Measurements from ENCODE around the gene CALN1.

Gene CALN1

GRCh38 chr7:72326811-72327210, 85.3 kb downstream of the CALN1 start:
- no peak for TF ChIP-seq CTCF (IDR thresholded peaks at IDR 0.05; ENCODE audit: insufficient read depth, low read depth, low read length, missing control alignments)
- DNase-seq (ENCODE audit: low read depth) = no peak
- H3K4me3 ChIP-seq (ENCODE audit: low read length) = no peak overlapping the region

- H3K4me3 ChIP-seq (ENCODE audit: low read length) = no peak overlapping the region
- peak; percentile 40 for DNase-seq (ENCODE audit: low read depth)
- TF ChIP-seq CTCF (IDR thresholded peaks at IDR 0.05; ENCODE audit: insufficient read depth, low read depth, low read length, missing control alignments) = no peak
These were observed 85.8 kb downstream of the CALN1 start for GRCh38 chr7:72326365-72326764.

GRCh38 chr7:72325561-72325960, 86.6 kb downstream of the CALN1 start:
- DNase-seq (ENCODE audit: low read depth) = no peak
- no peak for TF ChIP-seq CTCF (IDR thresholded peaks at IDR 0.05; ENCODE audit: insufficient read depth, low read depth, low read length, missing control alignments)
- no peak overlapping the region for H3K4me3 ChIP-seq (ENCODE audit: low read length)

GRCh38 chr7:72321637-72322036, 90.5 kb downstream of the CALN1 start:
- H3K4me3 ChIP-seq (ENCODE audit: low read length) = no peak overlapping the region
- no peak for DNase-seq (ENCODE audit: low read depth)
- TF ChIP-seq CTCF (IDR thresholded peaks at IDR 0.05; ENCODE audit: insufficient read depth, low read depth, low read length, missing control alignments) = no peak

- H3K4me3 ChIP-seq (ENCODE audit: low read length) = no peak overlapping the region
- no peak for TF ChIP-seq CTCF (IDR thresholded peaks at IDR 0.05; ENCODE audit: insufficient read depth, low read depth, low read length, missing control alignments)
These were observed 91.1 kb downstream of the CALN1 start for GRCh38 chr7:72321081-72321480.

GRCh38 chr7:72317341-72317740, 94.8 kb downstream of the CALN1 start:
- H3K4me3 ChIP-seq (ENCODE audit: low read length) = no peak overlapping the region
- TF ChIP-seq CTCF (IDR thresholded peaks at IDR 0.05; ENCODE audit: insufficient read depth, low read depth, low read length, missing control alignments) = no peak
- DNase-seq (ENCODE audit: low read depth) = no peak

More at GRCh38 chr7:72321081-72321480, 91.1 kb downstream of the CALN1 start:
- peak; percentile 3 for DNase-seq (ENCODE audit: low read depth)

- no peak for DNase-seq (ENCODE audit: low read depth)
- TF ChIP-seq CTCF (IDR thresholded peaks at IDR 0.05; ENCODE audit: insufficient read depth, low read depth, low read length, missing control alignments) = no peak
- no peak overlapping the region for H3K4me3 ChIP-seq (ENCODE audit: low read length)
These were observed 96.0 kb downstream of the CALN1 start for GRCh38 chr7:72316148-72316547.
